ENCODE measurements around the gene SLC35G2.

SLC35G2 gene

GRCh38 chr3:136840252-136840651 is 21.3 kb downstream of the SLC35G2 start:
- TF ChIP-seq EZH2phosphoT487 (IDR thresholded peaks at IDR 0.05; ENCODE audit: low read length) (no peak), CTCF (IDR thresholded peaks at IDR 0.05; ENCODE audit: low read length) (no peak), EZH2 (optimal IDR thresholded peaks at IDR 0.05; ENCODE audit: low read depth, low read length) (no peak)
- Histone ChIP-seq H3K27me3 (replicated peaks; ENCODE audit: insufficient read depth, low read length) (no peaks in the 10 kb centered on the region), H3K36me3 (replicated peaks; ENCODE audit: insufficient read depth, low read length) (no peaks in the 10 kb centered on the region), H3K4me1 (ENCODE audit: low read length) (0 out of 2 replicates have a peak, but pooled peaks cover 5% of the 10 kb centered on the region), H2AFZ (ENCODE audit: low read length) (no peak overlapping the region), H3K9me3 (replicated peaks; ENCODE audit: insufficient read depth, low read length) (no peaks in the 10 kb centered on the region), H4K20me1 (ENCODE audit: insufficient read depth, low read length) (no peaks in the 10 kb centered on the region), H3K4me2 (ENCODE audit: low read depth, low read length) (no peak overlapping the region), H3K79me2 (ENCODE audit: low read length) (no peaks in the 10 kb centered on the region), H3K27ac (ENCODE audit: low read length) (no peak overlapping the region), H3K4me3 (ENCODE audit: low read length) (no peak overlapping the region), H3K9me2 (replicated peaks; ENCODE audit: insufficient read depth, low read length) (no peaks in the 10 kb centered on the region), H3F3A (ENCODE audit: insufficient read depth, low read length) (no peaks in the 10 kb centered on the region), H3K9ac (ENCODE audit: low read length) (no peak overlapping the region)
- DNase-seq: no peak

DNA sequence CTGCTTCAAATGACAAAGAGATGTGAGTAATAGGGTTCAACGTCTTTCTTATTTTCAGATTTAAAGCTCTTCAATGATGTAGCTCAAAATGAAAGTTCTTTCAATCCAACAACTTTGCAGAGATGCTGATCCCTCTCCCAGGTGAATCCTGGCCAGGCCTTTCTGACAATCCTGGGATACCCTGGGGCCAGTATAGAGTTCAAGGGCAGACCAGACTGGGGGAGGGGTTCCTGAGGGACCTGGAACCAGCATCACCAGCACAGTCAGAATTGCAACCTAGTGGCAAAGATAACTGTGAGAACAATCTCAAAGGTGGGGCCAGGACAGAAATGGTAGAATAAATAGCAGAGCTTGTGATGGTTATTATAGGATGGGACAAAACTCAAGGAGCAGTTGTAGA is 23.4 kb downstream of the SLC35G2 start:
- no peaks in the 10 kb centered on the region for H3K9me2 ChIP-seq (replicated peaks; ENCODE audit: insufficient read depth, low read length)
- no peaks in the 10 kb centered on the region for H3K36me3 ChIP-seq (replicated peaks; ENCODE audit: insufficient read depth, low read length)
- no peaks in the 10 kb centered on the region for H3K9me3 ChIP-seq (replicated peaks; ENCODE audit: insufficient read depth, low read length)
- H3K4me3 ChIP-seq (ENCODE audit: low read length): no peak overlapping the region
- no peaks in the 10 kb centered on the region for H3F3A ChIP-seq (ENCODE audit: insufficient read depth, low read length)
- H3K27ac ChIP-seq (ENCODE audit: low read length): no peak overlapping the region
- no peak overlapping the region for H2AFZ ChIP-seq (ENCODE audit: low read length)
- no peak overlapping the region for H3K4me2 ChIP-seq (ENCODE audit: low read depth, low read length)
- no peak overlapping the region for H3K9ac ChIP-seq (ENCODE audit: low read length)
- H3K27me3 ChIP-seq (replicated peaks; ENCODE audit: insufficient read depth, low read length): no peaks in the 10 kb centered on the region
- no peak for DNase-seq
- no peak for TF ChIP-seq CTCF (IDR thresholded peaks at IDR 0.05; ENCODE audit: low read length)
- TF ChIP-seq EZH2 (optimal IDR thresholded peaks at IDR 0.05; ENCODE audit: low read depth, low read length): no peak
- TF ChIP-seq EZH2phosphoT487 (IDR thresholded peaks at IDR 0.05; ENCODE audit: low read length): no peak
- H3K79me2 ChIP-seq (ENCODE audit: low read length): no peaks in the 10 kb centered on the region
- H4K20me1 ChIP-seq (ENCODE audit: insufficient read depth, low read length): no peaks in the 10 kb centered on the region
- 0 out of 2 replicates have a peak, but pooled peaks cover 5% of the 10 kb centered on the region for H3K4me1 ChIP-seq (ENCODE audit: low read length)

DNA sequence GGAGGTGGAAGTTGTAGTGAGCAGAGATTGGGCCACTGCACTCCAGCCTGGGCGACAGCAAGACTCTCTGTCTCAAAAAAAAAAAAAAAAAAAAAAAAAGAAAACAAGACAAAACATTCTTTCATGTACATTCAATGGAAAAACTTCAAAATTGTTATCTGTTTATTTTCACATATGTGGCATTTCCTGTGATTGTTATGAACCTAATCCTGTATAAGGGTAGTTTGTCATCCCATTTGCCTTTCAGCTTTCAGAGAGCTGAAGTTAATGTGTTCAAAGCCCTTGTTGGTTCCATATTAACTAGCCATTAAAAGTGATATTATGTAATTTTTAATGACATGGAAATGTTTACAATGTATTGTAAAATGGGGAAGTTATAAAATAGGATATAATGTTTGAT is 25.8 kb downstream of the SLC35G2 start:
- H3K27me3 ChIP-seq (replicated peaks; ENCODE audit: insufficient read depth, low read length): no peaks in the 10 kb centered on the region
- H3K9me3 ChIP-seq (replicated peaks; ENCODE audit: insufficient read depth, low read length): no peaks in the 10 kb centered on the region
- no peaks in the 10 kb centered on the region for H3K36me3 ChIP-seq (replicated peaks; ENCODE audit: insufficient read depth, low read length)
- H3K4me1 ChIP-seq (ENCODE audit: low read length): no peaks in the 10 kb centered on the region
- DNase-seq: no peak
- H3K4me3 ChIP-seq (ENCODE audit: low read length): no peak overlapping the region
- no peaks in the 10 kb centered on the region for H3K9me2 ChIP-seq (replicated peaks; ENCODE audit: insufficient read depth, low read length)
- H3K4me2 ChIP-seq (ENCODE audit: low read depth, low read length): no peak overlapping the region
- H3K9ac ChIP-seq (ENCODE audit: low read length): no peak overlapping the region
- no peaks in the 10 kb centered on the region for H4K20me1 ChIP-seq (ENCODE audit: insufficient read depth, low read length)
- H2AFZ ChIP-seq (ENCODE audit: low read length): no peak overlapping the region
- H3K27ac ChIP-seq (ENCODE audit: low read length): no peak overlapping the region
- H3K79me2 ChIP-seq (ENCODE audit: low read length): no peaks in the 10 kb centered on the region
- H3F3A ChIP-seq (ENCODE audit: insufficient read depth, low read length): no peaks in the 10 kb centered on the region
- TF ChIP-seq EZH2 (optimal IDR thresholded peaks at IDR 0.05; ENCODE audit: low read depth, low read length) (no peak), EZH2phosphoT487 (IDR thresholded peaks at IDR 0.05; ENCODE audit: low read length) (no peak), CTCF (IDR thresholded peaks at IDR 0.05; ENCODE audit: low read length) (no peak)
